IPS-NIHi7 (cell line): Measurements from ENCODE around the gene RASGRP2.

Experiments
- DNase-seq: peaks from one replicate; pipeline ENCODE4 v3.0.0; 2012; ENCODE audit warnings: mixed read lengths; ENCODE audit errors: extremely low spot score

The RASGRP2 gene

GRCh38 chr11:64757549-64758329, 13.8 kb upstream of the RASGRP2 start:
- no peak for DNase-seq

DNA sequence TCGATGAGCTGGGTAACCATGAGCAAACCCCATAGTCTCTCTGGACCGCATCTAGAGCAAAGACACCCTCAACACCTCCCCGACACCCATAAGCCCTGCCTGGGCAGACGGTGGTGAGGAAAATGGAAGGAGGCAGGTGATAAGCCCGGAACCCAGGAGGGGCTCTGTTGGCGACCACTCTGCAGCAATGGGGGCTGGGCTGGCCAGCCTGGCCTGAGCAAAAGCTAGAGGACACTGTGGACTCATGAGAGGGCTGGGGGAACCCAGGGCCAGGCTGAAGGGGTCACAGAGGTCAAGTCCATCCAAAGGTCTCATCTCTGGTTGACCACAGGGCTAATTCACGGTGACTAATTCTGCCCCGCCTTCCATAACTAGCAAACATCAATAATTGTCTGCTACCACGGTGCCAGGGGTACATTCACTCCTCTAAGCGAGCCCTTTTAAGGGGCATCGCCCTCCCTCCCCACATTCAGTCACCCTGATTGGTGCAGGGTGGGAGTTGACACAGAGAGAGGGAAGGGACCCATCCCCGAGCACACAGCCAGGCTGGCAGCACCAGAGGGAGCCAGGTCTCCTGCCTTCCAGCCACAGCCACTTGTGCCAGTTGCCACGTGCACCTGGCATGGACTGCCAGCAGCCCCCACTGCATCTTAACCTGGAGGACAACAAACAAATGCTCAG, 11.9 kb upstream of the RASGRP2 start:
- no peak for DNase-seq

- no peak for DNase-seq
Observed at GRCh38 chr11:64754919-64755662, 11.1 kb upstream of the RASGRP2 start.

DNA sequence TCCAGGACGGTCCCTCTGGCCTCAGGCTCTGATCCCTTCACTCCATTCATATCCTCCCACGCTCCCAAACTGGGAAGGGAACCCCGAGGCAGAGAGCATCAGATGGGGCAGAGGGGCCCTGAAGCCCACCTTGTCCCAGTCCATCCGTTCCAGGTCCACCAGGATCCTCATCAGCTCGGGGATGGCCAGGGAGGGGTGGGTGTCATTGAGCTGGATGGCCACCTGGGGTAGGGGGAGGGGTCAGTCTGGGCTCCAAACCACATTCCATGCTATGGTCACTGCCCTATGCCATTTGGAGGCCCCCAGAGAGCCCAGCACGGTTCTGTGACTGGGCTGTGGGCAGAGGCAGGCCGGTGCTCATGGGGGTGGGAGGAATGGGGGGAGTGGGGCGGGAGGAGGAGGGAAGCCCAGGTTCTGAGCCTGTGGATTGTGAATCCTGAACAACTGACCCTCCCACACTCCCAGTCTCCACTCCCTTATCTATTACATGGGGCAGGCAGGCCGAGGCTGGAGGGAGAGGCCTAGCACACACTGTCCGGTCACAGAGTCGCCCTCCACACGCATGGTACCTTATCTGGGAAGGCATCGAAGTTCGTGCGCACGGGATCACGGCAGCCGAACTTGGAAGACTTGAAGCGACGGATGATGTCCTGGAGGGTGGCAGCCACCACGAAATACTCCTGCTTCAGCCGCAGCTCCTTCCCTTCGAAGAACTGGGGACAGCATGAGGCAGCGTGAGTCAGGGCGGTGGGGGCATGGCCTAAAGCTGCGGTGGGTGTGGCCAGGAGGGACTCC, 10.4 kb upstream of the RASGRP2 start:
- DNase-seq = peak; percentile 21

DNA sequence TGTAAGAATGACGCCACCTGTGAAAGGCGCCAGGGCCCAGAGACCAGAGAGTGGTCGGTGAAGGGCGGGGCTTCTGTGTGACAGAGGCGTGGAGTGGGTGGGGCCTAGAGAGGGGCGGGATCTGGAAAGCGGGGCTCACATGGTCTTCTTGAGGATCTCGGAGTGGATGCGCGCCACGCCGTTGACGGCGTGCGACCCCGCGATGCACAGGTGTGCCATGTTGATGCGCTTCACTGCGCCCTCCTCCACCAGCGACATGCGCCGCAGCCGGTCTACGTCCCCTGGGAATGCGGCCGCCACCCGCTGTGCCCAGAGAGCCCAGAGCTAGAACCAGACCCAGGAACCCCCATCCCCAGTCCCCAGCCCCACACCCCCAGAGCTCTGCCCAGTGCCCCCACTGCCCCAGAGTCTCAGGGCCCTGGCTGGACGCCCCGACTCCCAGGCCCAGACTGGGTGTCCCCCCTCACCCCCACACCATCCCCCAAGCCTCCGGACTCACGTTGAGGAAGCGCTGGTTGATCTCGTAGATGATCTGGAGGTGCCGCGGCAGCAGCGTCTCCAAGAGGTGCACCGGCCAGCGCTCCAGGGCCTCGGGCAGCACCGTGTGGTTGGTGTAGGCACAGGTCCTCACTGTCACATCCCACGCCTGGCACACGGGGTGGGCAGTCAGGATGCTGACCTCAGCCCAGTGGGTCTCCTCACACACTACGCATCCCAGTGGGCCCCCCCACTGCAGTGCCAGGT, 9.6 kb upstream of the RASGRP2 start:
- DNase-seq = no peak

DNA sequence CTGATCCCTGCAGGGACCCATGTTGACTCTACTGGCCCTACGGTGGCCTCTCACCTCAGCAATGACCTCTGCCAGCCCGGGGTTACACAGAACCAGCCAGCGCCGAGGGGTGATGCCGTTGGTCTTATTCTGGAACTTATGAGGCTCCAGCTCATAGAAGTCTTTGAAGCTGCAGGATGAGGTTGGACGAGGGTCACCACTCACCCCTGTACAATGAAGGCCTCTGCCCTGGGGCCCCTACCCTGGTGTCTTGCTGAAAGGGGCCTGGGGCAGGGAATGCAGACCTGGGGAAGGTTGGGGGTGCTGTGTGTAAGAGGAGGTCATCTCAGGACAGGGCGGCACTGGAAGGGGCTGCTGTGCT, 9.1 kb upstream of the RASGRP2 start:
- no peak for DNase-seq

DNA sequence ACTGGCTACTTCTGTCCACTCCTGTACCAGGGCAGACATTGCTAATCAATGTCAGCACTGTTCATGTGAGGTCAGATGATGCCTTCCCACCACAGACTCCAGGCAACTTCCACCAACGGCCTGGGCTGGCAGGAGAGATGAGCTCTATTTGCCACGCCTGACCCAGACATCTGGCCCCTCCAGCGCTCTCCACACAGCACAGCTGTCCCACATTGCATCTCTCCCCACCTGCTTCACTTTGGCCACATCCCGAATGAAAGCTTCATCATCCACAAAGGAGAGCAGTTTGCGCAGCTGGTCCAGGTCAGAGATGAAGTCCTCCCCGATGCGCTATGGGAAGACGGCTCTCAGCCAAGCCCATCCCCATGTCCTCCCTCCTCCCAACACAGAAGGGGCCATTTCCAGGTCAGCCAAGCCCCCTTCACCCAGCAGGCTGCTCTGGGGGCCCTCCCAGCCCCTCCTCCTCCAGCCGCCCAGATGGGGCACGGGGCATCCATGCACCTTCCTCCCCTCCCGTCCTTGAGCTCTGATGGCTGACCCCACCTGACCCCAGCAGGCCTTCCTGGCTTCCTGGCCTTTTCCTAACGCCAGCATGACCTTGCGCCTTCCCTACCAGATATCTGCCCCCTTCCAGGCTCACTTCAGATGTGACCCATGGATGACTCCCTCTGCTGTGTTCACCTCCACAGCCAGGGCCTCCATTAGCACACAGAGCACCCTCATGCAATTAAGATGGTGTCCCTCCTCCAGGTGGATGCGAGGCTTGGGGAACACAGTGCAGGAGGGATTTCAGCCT, 8.4 kb upstream of the RASGRP2 start:
- no peak for DNase-seq

GRCh38 chr11:64751580-64751979, 7.6 kb upstream of the RASGRP2 start:
- DNase-seq = no peak

- no peak for DNase-seq
Observed at GRCh38 chr11:64751136-64751535, 7.2 kb upstream of the RASGRP2 start.

- DNase-seq = no peak
Observed at GRCh38 chr11:64750361-64751054, 6.6 kb upstream of the RASGRP2 start.

- DNase-seq = no peak
Observed at GRCh38 chr11:64747961-64748665, 4.2 kb upstream of the RASGRP2 start.

DNA sequence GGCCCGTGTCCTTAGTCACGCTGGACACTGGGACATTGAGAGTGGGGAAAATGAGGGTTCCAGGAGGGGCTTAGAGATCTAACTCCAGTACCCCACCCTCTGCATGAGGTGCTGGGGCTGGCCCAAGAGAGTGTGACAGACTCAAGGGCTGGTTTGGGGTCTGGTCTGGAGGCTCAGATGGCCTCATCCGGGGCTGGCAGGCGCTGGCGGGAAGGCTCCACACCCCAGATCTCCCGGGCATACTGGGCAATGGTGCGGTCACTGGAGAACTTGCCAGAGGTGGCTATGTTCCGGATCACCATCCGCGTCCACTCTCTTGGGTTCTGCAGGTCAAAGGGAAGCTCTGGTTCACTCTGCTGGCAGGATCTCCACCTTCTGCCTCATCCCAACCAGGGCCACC, 2.5 kb upstream of the RASGRP2 start:
- no peak for DNase-seq

- DNase-seq = peak; percentile 82
Observed at GRCh38 chr11:64745521-64746328, 1.8 kb upstream of the RASGRP2 start.

GRCh38 chr11:64745189-64745520, 1.2 kb upstream of the RASGRP2 start:
- DNase-seq = no peak

- no peak for DNase-seq
Observed at GRCh38 chr11:64744544-64745188, 724 bp upstream of the RASGRP2 start.

DNA sequence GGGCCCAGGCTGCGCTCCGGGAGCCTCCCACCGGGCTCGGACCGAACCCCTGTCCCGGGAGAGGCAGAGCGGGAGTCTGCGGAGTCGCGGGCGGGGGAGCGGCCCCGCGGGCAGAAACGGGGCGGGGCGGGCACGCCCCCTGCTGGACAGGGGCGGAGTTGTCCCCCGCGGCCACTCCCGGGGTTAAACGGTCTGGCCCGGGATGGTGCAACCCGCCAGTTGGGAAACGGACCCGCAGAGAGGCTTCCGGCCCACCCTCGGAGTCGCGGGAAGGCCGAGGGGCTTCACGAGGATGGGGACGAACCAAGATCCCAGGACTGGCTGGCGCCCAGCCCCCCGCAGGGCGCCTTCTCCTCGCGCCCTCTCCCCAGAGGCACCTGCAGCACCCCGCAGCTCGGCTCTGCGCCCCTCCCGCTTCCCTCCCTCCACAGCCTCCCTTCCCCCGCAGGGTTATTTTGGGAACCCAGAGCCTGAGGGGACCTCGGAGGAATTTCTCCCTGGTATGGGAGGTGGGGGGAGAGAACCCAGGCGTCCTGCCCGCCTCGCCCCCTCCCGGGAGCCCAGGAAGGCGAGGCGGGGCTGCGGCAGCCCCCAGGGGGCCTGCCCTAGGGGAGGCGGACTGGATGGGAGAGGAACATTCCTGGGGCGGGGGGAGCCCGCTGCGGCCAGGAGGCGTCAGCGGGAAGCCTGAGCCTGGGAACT, 902 bp downstream of the RASGRP2 start:
- peak; percentile 87 for DNase-seq
